GM13976 (cell line): ENCODE measurements around the gene CADM2.
"Not testable (repeated sequence)": the region's sequence is repeated elsewhere in the genome, so short reads cannot be mapped to it uniquely, and the experiment has no call there.

Experiments
- DNase-seq: peaks from one replicate; pipeline ENCODE4 v3.0.0; 2012; ENCODE audit warnings: low spot score
- CTCF ChIP-seq: IDR thresholded peaks from 2 replicates; pipeline ENCODE4 v1.5.1; 2012; ENCODE audit warnings: borderline replicate concordance, mild to moderate bottlenecking; ENCODE audit not compliant: insufficient read depth; ENCODE audit errors: extremely low read depth, missing control alignments, control extremely low read depth
- in situ Hi-C: fragments of 300-500 bp; cut with MboI; formaldehyde crosslinking; loops from one replicate; pipeline ENCODE4 v1.12.0; 2022; ENCODE audit warnings: low sequenced_read_pairs, mixed read lengths, inconsistent platforms; ENCODE audit not compliant: unreplicated experiment

CADM2 gene

GRCh38 chr3:84958495-84959469 is at the start of gene CADM2:
TSS of gene CADM2 (plus strand) at chr3:84958989.
- TF ChIP-seq CTCF, result no peak
- DNase-seq, result peak; percentile 93
- in situ Hi-C loops, result no loop called here

GRCh38 chr3:84918592-84918991 is 40.2 kb upstream of the CADM2 start:
- in situ Hi-C loops, DNase-seq: not testable (repeated sequence)

- no peak for TF ChIP-seq CTCF
- no peak for DNase-seq
- in situ Hi-C loops, result no loop called here
These were observed 36.1 kb upstream of the CADM2 start for GRCh38 chr3:84922682-84923081.

- in situ Hi-C loops, result no loop called here
- DNase-seq, result no peak
- no peak for TF ChIP-seq CTCF
These were observed 33.2 kb upstream of the CADM2 start for GRCh38 chr3:84925571-84925970.

- TF ChIP-seq CTCF, result no peak
- in situ Hi-C loops, result no loop called here
- no peak for DNase-seq
These were observed 15.4 kb upstream of the CADM2 start for GRCh38 chr3:84943379-84943778.

- in situ Hi-C loops, result no loop called here
- DNase-seq, result no peak
- TF ChIP-seq CTCF, result no peak
These were observed 12.5 kb upstream of the CADM2 start for GRCh38 chr3:84946240-84946639.

GRCh38 chr3:84959470-84960271 is 882 bp downstream of the CADM2 start:
- TF ChIP-seq CTCF, result no peak
- DNase-seq, result no peak
- in situ Hi-C loops, result no loop called here
